CD4-positive, CD25-positive, alpha-beta regulatory T cell (primary cell): Measurements from ENCODE around the gene TXK. TPM values are rescaled to one million over a fixed set of nuclear protein-coding genes. Genes with fewer than 3 reads are reported as not detected.
"Not testable (repeated sequence)": the region's sequence is repeated elsewhere in the genome, so short reads cannot be mapped to it uniquely, and the experiment has no call there.

ENCODE experiments used
- ATAC-seq, 2 donors: fragments of 150-1000 bp; cut with Tn5 transposase; one replicate each; pipeline ENCODE4 v1.10.0; 2021; ENCODE audit warnings: low read depth in 2 of 2, moderate number of reproducible peaks in 2 of 2, moderate library complexity in 1 of 2
- DNase-seq, 3 donors: peaks; one replicate each; pipeline versions ENCODE4 v3.0.0 to v3.0.0-alpha.2; 2012 to 2022; ENCODE audit warnings: mixed read lengths in 1 of 3
- H3K27ac ChIP-seq: one replicate; pipeline ENCODE4 v1.7.0; 2013; ENCODE audit warnings: mild to moderate bottlenecking, low read length; ENCODE audit not compliant: insufficient read depth, poor library complexity, severe bottlenecking
- H3K27me3 ChIP-seq: one replicate; pipeline ENCODE4 v1.7.0; 2013; ENCODE audit warnings: low read length; ENCODE audit not compliant: control insufficient read depth, insufficient read depth
- H3K36me3 ChIP-seq: one replicate; pipeline ENCODE4 v1.7.0; 2013; ENCODE audit warnings: mild to moderate bottlenecking, low read length, moderate library complexity; ENCODE audit not compliant: control insufficient read depth, insufficient read depth
- H3K4me1 ChIP-seq: 2 replicates; pipeline ENCODE4 v1.7.0; 2013; ENCODE audit warnings: mild to moderate bottlenecking, low read length; ENCODE audit not compliant: insufficient read depth, control insufficient read depth, poor library complexity, severe bottlenecking
- H3K4me3 ChIP-seq: one replicate; pipeline ENCODE4 v1.7.0; 2013; ENCODE audit warnings: low read depth, mild to moderate bottlenecking, low read length, moderate library complexity
- H3K9me3 ChIP-seq, 2 experiments: 1 replicate in 1 of 2; 2 replicates in 1 of 2; pipeline ENCODE4 v1.7.0; 2013; ENCODE audit warnings: low read length in 2 of 2, mild to moderate bottlenecking in 1 of 2, moderate library complexity in 1 of 2; ENCODE audit not compliant: control insufficient read depth in 2 of 2
- H3K27ac Mint-ChIP-seq, 3 donors: one replicate each; pipeline ENCODE4 v1.8.0; 2020 to 2022; ENCODE audit warnings: mild to moderate bottlenecking in 3 of 3, mixed read lengths in 3 of 3, moderate library complexity in 2 of 3
- H3K27me3 Mint-ChIP-seq: one replicate; pipeline ENCODE4 v1.8.0; 2022; ENCODE audit warnings: mild to moderate bottlenecking, mixed read lengths
- H3K36me3 Mint-ChIP-seq: one replicate; pipeline ENCODE4 v1.8.0; 2020; ENCODE audit warnings: mixed read lengths
- H3K4me1 Mint-ChIP-seq, 4 donors: one replicate each; pipeline ENCODE4 v1.8.0; 2020 to 2022; ENCODE audit warnings: mixed read lengths in 4 of 4, mild to moderate bottlenecking in 1 of 4
- H3K4me3 Mint-ChIP-seq, 4 donors: one replicate each; pipeline ENCODE4 v1.8.0; 2020 to 2022; ENCODE audit warnings: mild to moderate bottlenecking in 4 of 4, mixed read lengths in 4 of 4, moderate library complexity in 3 of 4
- H3K9me3 Mint-ChIP-seq, 7 donors: one replicate each; pipeline ENCODE4 v1.8.0; 2020 to 2022; ENCODE audit warnings: mixed read lengths in 7 of 7, mild to moderate bottlenecking in 3 of 7, moderate library complexity in 2 of 7
- polyA plus RNA-seq, 4 donors: library from polyadenylated mRNA; unstranded; fragments of 300-500 nt; fragmentation: Illumina TruSeq; gene quantifications; one replicate each; pipeline ENCODE4 v1.2.3, GENCODE V29; 2021
- total RNA-seq: library from RNA; stranded (reverse); gene quantifications from one replicate; pipeline ENCODE4 v1.2.3, GENCODE V29; 2022

TXK gene
- total and polyA plus RNA-seq, 5 donors from 2014 or later = 38.3 to 77.2 (median 58.0) TPM

DNA sequence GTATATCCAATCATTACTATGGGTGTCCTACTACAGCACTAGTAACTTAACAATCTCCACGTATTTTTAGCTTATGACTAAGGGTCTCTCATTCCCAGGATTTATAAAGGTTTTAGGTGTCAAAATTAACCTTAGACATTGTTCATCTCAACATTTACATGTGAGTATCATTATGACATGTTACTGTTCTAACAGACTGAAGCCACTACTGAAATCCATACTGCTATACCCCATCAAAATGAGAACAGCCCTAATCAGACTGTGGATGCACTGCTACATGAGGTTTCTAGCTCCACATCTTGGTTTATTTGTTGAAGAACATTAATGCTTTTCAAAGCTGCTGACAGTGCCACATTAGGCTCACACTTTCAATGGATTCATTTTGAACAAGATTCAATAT is 35.6 kb upstream of the TXK start:
- H3K9me3 ChIP-seq = no peaks in the 10 kb centered on the region
- H3K27ac Mint-ChIP-seq = no peak overlapping the region
- no peak overlapping the region for H3K4me3 ChIP-seq
- H3K4me1 ChIP-seq = no peaks in the 10 kb centered on the region
- H3K4me3 Mint-ChIP-seq = no peak overlapping the region
- no peak overlapping the region for H3K27ac ChIP-seq
- no peaks in the 10 kb centered on the region for H3K27me3 Mint-ChIP-seq
- DNase-seq (no peak), ATAC-seq (no peak)
- H3K36me3 ChIP-seq = no peaks in the 10 kb centered on the region
- H3K9me3 Mint-ChIP-seq = peaks cover 0 to 2% (median 0%) of the 10 kb centered on the region in 7 donors
- no peaks in the 10 kb centered on the region for H3K4me1 Mint-ChIP-seq
- no peaks in the 10 kb centered on the region for H3K27me3 ChIP-seq
- peaks cover 4% of the 10 kb centered on the region for H3K36me3 Mint-ChIP-seq

DNA sequence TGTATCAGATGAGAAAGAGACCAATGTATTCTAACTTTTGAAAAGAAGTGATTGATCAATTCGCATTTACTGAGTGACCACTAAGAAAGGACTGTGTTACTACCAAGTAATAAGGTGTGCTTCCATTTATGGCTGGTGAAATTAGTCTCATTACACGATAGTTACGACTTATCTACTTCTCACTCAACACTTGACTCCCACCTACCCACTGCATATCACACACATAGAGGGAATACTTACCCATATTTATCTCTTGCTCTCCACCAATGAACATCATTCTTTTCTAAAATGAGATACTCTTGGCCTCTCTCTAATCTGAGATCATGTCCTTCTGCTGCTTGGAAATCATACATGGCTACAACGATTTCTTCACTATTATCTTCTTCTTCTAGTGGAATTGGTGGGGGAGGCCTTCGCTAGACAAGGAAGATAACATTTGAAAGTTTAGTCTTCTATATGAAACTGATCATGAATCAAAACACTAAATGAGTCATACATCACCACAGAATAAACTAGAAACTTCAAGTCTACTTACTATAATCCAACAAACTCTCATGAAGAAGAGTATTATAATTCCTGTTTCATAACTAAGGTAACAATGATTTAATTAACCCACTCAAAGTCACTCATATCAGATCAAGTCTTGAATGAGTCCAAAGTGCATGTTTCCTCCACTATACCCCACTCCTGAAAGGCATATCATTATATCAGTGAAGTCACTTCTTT is 33.7 kb upstream of the TXK start:
- Mint-ChIP-seq H3K4me1 (no peaks in the 10 kb centered on the region), H3K4me3 (no peak overlapping the region), H3K36me3 (peaks cover 4% of the 10 kb centered on the region), H3K9me3 (peaks cover 0 to 2% (median 0%) of the 10 kb centered on the region in 7 donors), H3K27me3 (no peaks in the 10 kb centered on the region), H3K27ac (no peak overlapping the region)
- ATAC-seq (no peak), DNase-seq (peak in 1 of 3 donors; percentile 12)
- no peaks in the 10 kb centered on the region for H3K4me1 ChIP-seq
- H3K4me3 ChIP-seq = no peak overlapping the region
- H3K9me3 ChIP-seq = no peaks in the 10 kb centered on the region
- H3K27ac ChIP-seq = no peak overlapping the region
- no peaks in the 10 kb centered on the region for H3K36me3 ChIP-seq
- H3K27me3 ChIP-seq = no peaks in the 10 kb centered on the region

DNA sequence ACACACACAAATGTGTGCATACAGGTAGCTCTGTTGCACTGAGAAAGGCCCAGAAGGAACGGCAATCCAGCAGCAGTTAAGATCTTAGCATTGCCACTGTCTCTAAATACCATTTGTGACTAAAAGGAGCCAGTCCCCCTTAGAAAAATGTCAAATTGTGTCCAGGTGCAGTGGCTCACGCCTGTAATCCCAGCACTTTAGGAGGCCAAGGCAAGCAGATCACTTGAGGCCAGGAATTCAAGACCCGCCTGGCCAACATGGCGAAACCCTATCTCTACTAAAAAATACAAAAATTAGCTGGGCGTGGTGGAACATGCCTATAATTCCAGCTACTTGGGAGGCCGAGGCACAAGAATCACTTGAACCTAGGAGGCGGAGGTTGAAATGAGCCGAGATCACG is 30.5 kb upstream of the TXK start:
- H3K36me3 ChIP-seq, DNase-seq, H3K4me3 ChIP-seq, H3K9me3 ChIP-seq, H3K9me3 Mint-ChIP-seq, H3K36me3 Mint-ChIP-seq, H3K27me3 ChIP-seq, ATAC-seq, H3K4me1 ChIP-seq, H3K27me3 Mint-ChIP-seq, H3K27ac Mint-ChIP-seq, H3K4me1 Mint-ChIP-seq, H3K4me3 Mint-ChIP-seq, H3K27ac ChIP-seq: not testable (repeated sequence)

DNA sequence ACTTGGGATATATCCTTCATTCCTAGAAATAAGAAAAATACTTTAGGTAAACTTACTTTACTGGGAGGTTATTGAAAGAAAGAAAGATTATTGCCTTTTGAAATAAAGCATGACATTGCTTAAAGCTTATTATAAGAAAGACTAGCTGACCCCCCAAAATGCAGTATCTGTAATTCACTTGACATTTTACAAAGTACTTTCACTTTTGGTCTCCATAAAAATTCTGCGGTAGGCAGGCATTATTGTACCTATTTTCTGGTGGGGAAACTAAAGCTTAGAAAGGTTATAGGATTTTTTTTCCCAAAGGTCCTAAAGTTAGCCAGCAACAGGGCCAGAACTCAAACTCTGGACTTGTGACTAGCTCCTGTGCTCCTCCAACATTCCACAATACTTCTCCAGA is 29.7 kb upstream of the TXK start:
- Histone ChIP-seq H3K36me3 (no peaks in the 10 kb centered on the region), H3K4me3 (no peak overlapping the region), H3K27me3 (no peaks in the 10 kb centered on the region), H3K9me3 (no peaks in the 10 kb centered on the region), H3K4me1 (no peaks in the 10 kb centered on the region), H3K27ac (no peak overlapping the region)
- Mint-ChIP-seq H3K27ac (no peak overlapping the region), H3K27me3 (no peaks in the 10 kb centered on the region), H3K4me1 (no peaks in the 10 kb centered on the region), H3K36me3 (peaks cover 14% of the 10 kb centered on the region), H3K4me3 (no peak overlapping the region), H3K9me3 (peaks cover 0 to 2% (median 0%) of the 10 kb centered on the region in 7 donors)
- no peak for ATAC-seq
- no peak for DNase-seq

DNA sequence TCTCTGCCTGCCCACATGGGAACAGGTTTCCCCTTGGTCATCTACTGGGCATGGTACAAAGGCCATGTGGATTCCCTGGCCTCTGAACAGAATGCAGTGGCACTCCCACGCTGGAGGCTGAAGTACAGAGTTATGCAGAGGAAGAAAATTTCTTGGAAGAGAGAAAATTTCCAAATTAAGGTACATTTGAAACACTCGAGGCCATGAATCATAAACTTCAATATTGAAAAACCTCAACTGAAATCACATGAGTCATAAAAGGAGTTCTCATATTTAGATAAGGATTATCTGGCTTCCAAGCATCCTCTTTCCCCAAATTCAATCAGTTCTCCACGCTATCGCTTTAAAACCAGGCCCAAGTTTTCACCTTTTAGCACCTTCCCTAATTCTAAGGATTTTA is 28.1 kb upstream of the TXK start:
- Histone ChIP-seq H3K9me3 (no peaks in the 10 kb centered on the region), H3K27me3 (no peaks in the 10 kb centered on the region), H3K27ac (no peak overlapping the region), H3K4me1 (no peaks in the 10 kb centered on the region), H3K36me3 (no peaks in the 10 kb centered on the region), H3K4me3 (no peak overlapping the region)
- no peak overlapping the region for H3K4me3 Mint-ChIP-seq
- no peaks in the 10 kb centered on the region for H3K27me3 Mint-ChIP-seq
- DNase-seq (no peak), ATAC-seq (no peak)
- peaks cover 19% of the 10 kb centered on the region for H3K36me3 Mint-ChIP-seq
- no peaks in the 10 kb centered on the region for H3K4me1 Mint-ChIP-seq
- H3K27ac Mint-ChIP-seq = no peak overlapping the region
- H3K9me3 Mint-ChIP-seq = peaks cover 0 to 4% (median 1%) of the 10 kb centered on the region in 7 donors

DNA sequence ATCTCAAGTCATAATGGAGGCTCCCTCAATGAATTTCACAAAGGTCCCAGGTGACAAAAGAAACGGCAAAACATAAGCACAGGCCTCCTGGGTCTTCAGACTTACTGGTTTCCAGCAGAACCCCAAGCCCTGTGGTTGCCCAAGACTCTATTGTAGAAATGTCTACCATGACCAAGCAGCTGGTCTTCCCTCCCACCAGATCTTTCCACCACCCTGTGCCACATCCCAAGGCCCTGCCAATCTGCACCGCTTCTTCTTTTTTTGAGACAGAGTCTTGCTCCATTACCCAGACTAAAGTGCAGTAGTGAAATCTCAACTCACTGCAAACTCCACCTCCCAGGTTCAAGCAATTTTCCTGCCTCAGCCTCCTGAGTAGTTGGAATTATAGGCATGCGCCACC is 23.2 kb upstream of the TXK start:
- H3K27ac ChIP-seq = no peak overlapping the region
- peaks cover 34 to 35% of the 10 kb centered on the region in 2 experiments for H3K9me3 ChIP-seq
- Mint-ChIP-seq H3K27ac (no peak overlapping the region), H3K36me3 (peaks cover 38% of the 10 kb centered on the region), H3K27me3 (no peaks in the 10 kb centered on the region), H3K9me3 (peaks cover 0 to 29% (median 7%) of the 10 kb centered on the region in 7 donors), H3K4me3 (no peak overlapping the region), H3K4me1 (no peaks in the 10 kb centered on the region)
- H3K36me3 ChIP-seq = no peaks in the 10 kb centered on the region
- DNase-seq (no peak), ATAC-seq (no peak)
- no peaks in the 10 kb centered on the region for H3K27me3 ChIP-seq
- H3K4me3 ChIP-seq = no peak overlapping the region
- H3K4me1 ChIP-seq = no peaks in the 10 kb centered on the region

DNA sequence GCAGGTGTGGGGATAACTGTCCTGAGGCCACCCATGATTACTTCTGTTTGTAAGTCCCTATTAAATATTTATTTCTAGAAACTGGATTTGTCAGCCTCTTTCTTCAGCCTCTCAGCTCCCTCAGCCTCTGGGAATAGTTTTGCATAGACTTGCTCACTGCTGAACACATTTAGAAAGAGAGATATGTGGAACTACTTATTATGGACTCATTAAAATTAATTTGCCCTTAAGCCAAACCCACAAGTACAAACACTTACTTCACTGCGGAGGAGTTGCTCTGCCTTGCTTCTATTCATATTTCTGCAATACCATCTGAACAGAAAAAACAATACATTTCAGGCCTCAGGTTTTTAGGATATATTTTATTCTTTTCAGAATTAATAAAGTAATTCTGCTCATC is 22.4 kb upstream of the TXK start:
- DNase-seq (no peak), ATAC-seq (no peak)
- no peak overlapping the region for H3K4me3 Mint-ChIP-seq
- peaks cover 0 to 29% (median 7%) of the 10 kb centered on the region in 7 donors for H3K9me3 Mint-ChIP-seq
- no peaks in the 10 kb centered on the region for H3K4me1 Mint-ChIP-seq
- H3K4me3 ChIP-seq = no peak overlapping the region
- H3K27ac ChIP-seq = no peak overlapping the region
- H3K27me3 Mint-ChIP-seq = no peaks in the 10 kb centered on the region
- H3K27me3 ChIP-seq = no peaks in the 10 kb centered on the region
- H3K27ac Mint-ChIP-seq = no peak overlapping the region
- no peaks in the 10 kb centered on the region for H3K4me1 ChIP-seq
- peaks cover 34 to 35% of the 10 kb centered on the region in 2 experiments for H3K9me3 ChIP-seq
- H3K36me3 Mint-ChIP-seq = peaks cover 38% of the 10 kb centered on the region
- H3K36me3 ChIP-seq = no peaks in the 10 kb centered on the region
